GM12878 (cell line): Measurements from ENCODE around the gene FAHD2B.

Source experiments
- ATF2 ChIP-seq: IDR thresholded peaks from 2 replicates; pipeline ENCODE4 v1.6.1; 2012; ENCODE audit warnings: low read length, inconsistent platforms
- POLR2AphosphoS5 ChIP-seq: IDR thresholded peaks from 2 replicates; pipeline ENCODE4 v1.6.1; 2011; ENCODE audit warnings: mild to moderate bottlenecking, low read length, inconsistent platforms

- TF ChIP-seq ATF2 (no peak), POLR2AphosphoS5 (no peak)
These were observed 979 bp upstream of the FAHD2B start for GRCh38 chr2:97095661-97096060.
